Esophagus muscularis mucosa (tissue), 4 donors: ENCODE data around the gene VAV1.

Experiments used
- CTCF ChIP-seq, 3 experiments: fragments of 200-600 bp in 2 of 3; fragments of 450-650 bp in 1 of 3; sonication (generic) in 2 of 3; IDR thresholded peaks; one replicate each; pipeline ENCODE4 v1.5.1; 2017 to 2019; ENCODE audit warnings: antibody characterized with exemption in 3 of 3, mild to moderate bottlenecking in 2 of 3, moderate library complexity in 1 of 3
- EP300 ChIP-seq: sonication (generic); formaldehyde crosslinking; IDR thresholded peaks from one replicate; pipeline ENCODE4 v1.6.1; 2017; ENCODE audit warnings: antibody characterized with exemption
- POLR2A ChIP-seq: fragments of 450-650 bp; IDR thresholded peaks from one replicate; pipeline ENCODE4 v1.6.1; 2017; ENCODE audit warnings: antibody characterized with exemption, moderate library complexity, mild to moderate bottlenecking, low read depth
- POLR2AphosphoS5 ChIP-seq, 2 donors: sonication (generic); formaldehyde crosslinking; IDR thresholded peaks; one replicate each; pipeline ENCODE4 v1.6.1; 2017; ENCODE audit warnings: antibody characterized with exemption in 2 of 2

GRCh38 chr19:6811378-6811777 is 38.9 kb downstream of the VAV1 start:
- TF ChIP-seq POLR2A, result no peak
- TF ChIP-seq CTCF (IDR thresholded peaks at IDR 0.05), result no peak
- TF ChIP-seq POLR2AphosphoS5 (IDR thresholded peaks at IDR 0.05), result no peak
- TF ChIP-seq EP300, result no peak
